GM12878 (cell line): ENCODE data around the gene RNF167. TPM values are rescaled to one million over a fixed set of nuclear protein-coding genes. Genes with fewer than 3 reads are reported as not detected.
"Not testable (repeated sequence)": the region's sequence is repeated elsewhere in the genome, so short reads cannot be mapped to it uniquely, and the experiment has no call there.

Experiments used
- ATAC-seq: fragments of 200-7000 bp; cut with Tn5 transposase; 3 replicates; pipeline ENCODE4 v1.9.1; 2020; ENCODE audit warnings: mild to moderate bottlenecking, moderate library complexity
- BruUV-seq: library from RNA; stranded (reverse); fragments of 400-500 nt; replicated peaks from 2 replicates; lab custom pipeline; 2021; lab: Mats Ljungman, UMichigan
- CTCF ChIA-PET: fragments of 300-600 bp; sonication (Branson Sonifier 250); formaldehyde crosslinking; extraction: SDS; loops from one replicate; lab custom pipeline; 2021; ENCODE audit warnings: inconsistent platforms; lab: Yijun Ruan, JAX
- POLR2A ChIA-PET: fragments of 350-600 bp; formaldehyde crosslinking; extraction: SDS; loops from one replicate; lab custom pipeline; 2021; ENCODE audit warnings: inconsistent platforms; lab: Charles Lee
- RAD21 ChIA-PET: fragments of 300-600 bp; sonication (Branson Sonifier 250); formaldehyde crosslinking; loops from one replicate; lab custom pipeline; 2023; ENCODE audit warnings: antibody characterized with exemption; ENCODE audit not compliant: unreplicated experiment; lab: Charles Lee
- SMC1A ChIA-PET: fragments of 300-600 bp; sonication (Branson Sonifier 250); formaldehyde crosslinking; loops from one replicate; lab custom pipeline; 2023; ENCODE audit not compliant: unreplicated experiment, uncharacterized antibody; lab: Charles Lee
- DNase-seq: peaks from one replicate; pipeline ENCODE4 v3.0.0-alpha.2; 2011; ENCODE audit warnings: low read depth, low spot score
- FAIRE-seq: peaks from 3 replicates; lab custom pipeline; 2011; peaks lifted over from hg19 to GRCh38; lab: Jason Lieb, UNC
- H2AFZ ChIP-seq: 2 replicates; pipeline ENCODE4 v1.6.0; 2011; ENCODE audit warnings: low read depth, low read length, control low read depth; ENCODE audit not compliant: control insufficient read depth
- H3K27ac ChIP-seq: 2 replicates; pipeline ENCODE4 v1.5.1; 2011; ENCODE audit warnings: control low read depth; ENCODE audit not compliant: control insufficient read depth, insufficient read depth
- H3K27me3 ChIP-seq, 2 experiments: replicated peaks in 1 of 2; 2 replicates each; pipeline versions ENCODE4 v1.6.0 to v1.6.1; 2011; ENCODE audit warnings: low read length in 1 of 2; ENCODE audit not compliant: control insufficient read depth in 2 of 2, insufficient read depth in 2 of 2
- H3K36me3 ChIP-seq, 2 experiments: 2 replicates each; pipeline ENCODE4 v1.5.1; 2011; ENCODE audit warnings: low read length in 1 of 2; ENCODE audit not compliant: control insufficient read depth in 2 of 2, insufficient read depth in 2 of 2
- H3K4me1 ChIP-seq: 2 replicates; pipeline ENCODE4 v1.6.1; 2011; ENCODE audit warnings: mild to moderate bottlenecking, low read length, moderate library complexity, mixed read lengths; ENCODE audit not compliant: control insufficient read depth, insufficient read depth
- H3K4me2 ChIP-seq: 2 replicates; pipeline ENCODE4 v1.6.0; 2011; ENCODE audit warnings: control low read depth; ENCODE audit not compliant: control insufficient read depth, insufficient read depth
- H3K4me3 ChIP-seq: fragments of 200-600 bp; sonication (generic); 2 replicates; pipeline ENCODE4 v1.5.1; 2016
- H3K79me2 ChIP-seq: 2 replicates; pipeline ENCODE4 v1.6.0; 2011; ENCODE audit warnings: low read length; ENCODE audit not compliant: control insufficient read depth, insufficient read depth
- H3K9ac ChIP-seq: 2 replicates; pipeline ENCODE4 v1.8.0; 2011; ENCODE audit warnings: low read length, control low read depth, mixed read lengths; ENCODE audit not compliant: control insufficient read depth, insufficient read depth
- H3K9me3 ChIP-seq: replicated peaks from 3 replicates; pipeline ENCODE4 v1.5.1; 2011; ENCODE audit warnings: mild to moderate bottlenecking, low read length; ENCODE audit not compliant: control insufficient read depth, insufficient read depth
- H4K20me1 ChIP-seq: 2 replicates; pipeline ENCODE4 v1.6.0; 2011; ENCODE audit not compliant: control insufficient read depth, insufficient read depth
- GATAD2B ChIP-seq: fragments of 450-650 bp; conservative IDR thresholded peaks from 2 replicates; pipeline ENCODE4 v1.6.1; 2017; ENCODE audit warnings: low read depth, mild to moderate bottlenecking, moderate library complexity
- IKZF1 ChIP-seq: fragments of 450-650 bp; conservative IDR thresholded peaks from 2 replicates; pipeline ENCODE4 v1.6.1; 2017; ENCODE audit warnings: antibody characterized with exemption, mild to moderate bottlenecking
- RAD21 ChIP-seq: IDR thresholded peaks from 2 replicates; pipeline ENCODE4 v1.6.1; 2011; ENCODE audit warnings: mild to moderate bottlenecking, low read depth, low read length, moderate library complexity; ENCODE audit not compliant: insufficient read depth
- RUNX3 ChIP-seq: IDR thresholded peaks from 2 replicates; pipeline ENCODE4 v1.6.1; 2012; ENCODE audit warnings: low read length, inconsistent platforms
- in situ Hi-C: fragments of 300-500 bp; cut with MboI; formaldehyde crosslinking; loops from 9 replicates; pipeline ENCODE4 v1.14.3; 2018; ENCODE audit warnings: mixed read lengths
- intact Hi-C: fragments of 100-400 bp; cut with micrococcal nuclease; formaldehyde crosslinking; loops from one replicate; pipeline ENCODE4 v1.14.2; 2022; ENCODE audit not compliant: unreplicated experiment
- polyA plus RNA-seq, 11 experiments: library from polyadenylated mRNA; depleted of rRNA in 4 of 11; unstranded in 6 of 11; stranded (reverse) in 5 of 11; fragments of >200 nt; fragmentation: Nextera tagmentation in 4 of 11; fragmentation: Illumina TruSeq in 1 of 11; extraction: Ambion mirVana in 4 of 11; extraction: Trizol in 1 of 11; gene quantifications; 1 replicate in 1 of 11; 2 replicates in 10 of 11; pipeline versions ENCODE4 v1.2.1 to v1.2.3, GENCODE V29; 2011 to 2016; ENCODE audit warnings: inconsistent platforms in 2 of 11, missing spikeins in 2 of 11, low read depth in 1 of 11
- total RNA-seq, 4 experiments: library from RNA; depleted of rRNA in 3 of 4; stranded (reverse); fragments of >200 nt in 3 of 4; fragmentation: Illumina TruSeq in 1 of 4; extraction: Trizol in 1 of 4; gene quantifications; 2 replicates each; pipeline versions ENCODE4 v1.2.1 to v1.2.3, GENCODE V29; 2013 to 2021

Gene RNF167
- total and polyA plus RNA-seq, 10 of the 15 experiments (the other 5 are each of a cell fraction or from before 2014, with no cell fraction given) = 33.6 to 147 (median 57.6) TPM

GRCh38 chr17:4903051-4903818 is 36.8 kb upstream of the RNF167 start, which contains the start of gene CHRNE (continued):
- peak; percentile 29; the same call in 1 of the 2 replicates for TF ChIP-seq RUNX3
- TF ChIP-seq IKZF1 = 0 out of 2 replicates have a peak, but pooled peaks have one; percentile 32
- TF ChIP-seq RAD21 = peak; percentile 51
- TF ChIP-seq GATAD2B = peak; percentile 45; the same call in 1 of the 2 replicates

GRCh38 chr17:4906642-4907041 is 33.4 kb upstream of the RNF167 start:
- H2AFZ ChIP-seq, SMC1A ChIA-PET, BruUV-seq, H3K9me3 ChIP-seq, ATAC-seq, in situ Hi-C loops, RAD21 ChIA-PET, H3K4me2 ChIP-seq, H3K79me2 ChIP-seq, H3K27ac ChIP-seq, H3K9ac ChIP-seq, CTCF ChIA-PET, H3K36me3 ChIP-seq, H3K4me3 ChIP-seq, POLR2A ChIA-PET, DNase-seq, FAIRE-seq, H3K27me3 ChIP-seq, intact Hi-C loops, H4K20me1 ChIP-seq: not testable (repeated sequence)
- peaks cover 14% of the 10 kb centered on the region for H3K4me1 ChIP-seq
